Activated CD4-positive, alpha-beta T cell treated with anti-CD3 and anti-CD28 coated beads for 4 hours (primary cell): ENCODE data around the gene GAPDHS.

Experiments
- DNase-seq, 2 donors: peaks; one replicate each; pipeline ENCODE4 v3.0.0-alpha.2; 2020

GAPDHS gene

DNA sequence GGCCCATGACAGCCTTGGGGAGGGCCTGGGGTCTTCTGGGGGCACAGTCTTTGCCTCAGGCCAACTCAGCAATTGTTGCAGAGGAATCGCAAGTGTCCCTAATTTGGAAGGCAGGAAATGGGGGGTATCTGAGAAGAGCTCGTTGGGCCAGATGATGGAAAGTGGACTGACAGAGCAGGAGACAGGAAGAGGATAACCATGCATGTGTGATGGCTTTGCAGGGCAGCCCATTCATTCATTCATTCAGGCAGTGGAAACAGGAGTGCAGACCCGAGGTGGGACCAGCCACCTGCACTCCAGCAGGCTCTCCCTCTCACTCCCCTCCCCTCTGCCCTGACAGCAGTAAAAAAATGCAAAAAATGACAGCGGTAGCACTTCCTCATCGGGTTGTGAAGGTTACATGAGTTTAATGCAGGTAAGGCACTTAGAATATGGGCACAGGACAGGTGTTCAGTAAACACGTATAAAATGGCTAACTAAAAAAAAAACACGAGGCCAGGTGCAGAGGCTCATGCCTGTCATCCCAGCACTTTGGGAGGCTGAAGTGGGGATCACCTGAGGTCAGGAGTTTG is 7.2 kb downstream of the GAPDHS start:
- DNase-seq = no peak

DNA sequence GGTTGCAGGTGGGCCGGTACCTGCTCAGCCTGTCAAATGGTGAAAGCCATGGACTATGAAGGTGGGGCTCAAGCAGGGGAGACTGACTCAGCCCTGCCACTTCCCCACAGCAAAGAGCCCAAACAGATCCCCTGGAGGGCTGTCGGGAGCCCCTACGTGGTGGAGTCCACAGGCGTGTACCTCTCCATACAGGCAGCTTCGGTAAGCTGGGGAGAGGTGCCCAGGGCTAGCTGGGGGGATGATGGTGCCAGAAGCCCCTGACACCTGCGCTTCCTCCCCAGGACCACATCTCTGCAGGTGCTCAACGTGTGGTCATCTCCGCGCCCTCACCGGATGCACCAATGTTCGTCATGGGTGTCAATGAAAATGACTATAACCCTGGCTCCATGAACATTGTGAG is 9.0 kb downstream of the GAPDHS start:
- no peak for DNase-seq

DNA sequence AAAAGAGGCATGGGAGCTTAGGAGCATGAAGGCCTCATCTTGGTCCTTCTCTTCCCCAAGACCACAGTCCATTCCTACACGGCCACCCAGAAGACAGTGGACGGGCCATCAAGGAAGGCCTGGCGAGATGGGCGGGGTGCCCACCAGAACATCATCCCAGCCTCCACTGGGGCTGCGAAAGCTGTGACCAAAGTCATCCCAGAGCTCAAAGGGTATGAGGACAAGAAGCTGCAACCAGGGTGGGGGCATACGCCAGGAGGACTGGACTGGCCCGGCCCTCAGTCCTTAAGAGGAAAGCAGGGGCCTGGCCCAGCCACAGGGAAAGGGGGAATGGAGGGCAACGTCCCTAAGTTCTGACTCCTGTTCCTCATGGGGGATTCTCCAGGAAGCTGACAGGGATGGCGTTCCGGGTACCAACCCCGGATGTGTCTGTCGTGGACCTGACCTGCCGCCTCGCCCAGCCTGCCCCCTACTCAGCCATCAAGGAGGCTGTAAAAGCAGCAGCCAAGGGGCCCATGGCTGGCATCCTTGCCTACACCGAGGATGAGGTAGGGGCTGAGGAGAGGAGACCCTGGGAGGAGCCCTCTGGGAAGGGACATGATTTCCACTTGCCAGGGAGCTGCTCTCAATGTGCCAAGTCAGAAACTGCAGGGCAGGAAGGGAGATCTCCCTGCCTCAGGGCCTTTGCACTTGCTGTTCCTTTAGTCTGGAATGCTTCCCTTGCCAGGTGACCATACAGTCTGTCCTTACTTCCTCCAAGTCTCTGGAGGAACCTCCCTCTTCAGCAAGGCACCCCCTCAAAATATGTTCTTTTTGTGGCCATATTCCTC is 10.2 kb downstream of the GAPDHS start:
- DNase-seq = no peak

DNA sequence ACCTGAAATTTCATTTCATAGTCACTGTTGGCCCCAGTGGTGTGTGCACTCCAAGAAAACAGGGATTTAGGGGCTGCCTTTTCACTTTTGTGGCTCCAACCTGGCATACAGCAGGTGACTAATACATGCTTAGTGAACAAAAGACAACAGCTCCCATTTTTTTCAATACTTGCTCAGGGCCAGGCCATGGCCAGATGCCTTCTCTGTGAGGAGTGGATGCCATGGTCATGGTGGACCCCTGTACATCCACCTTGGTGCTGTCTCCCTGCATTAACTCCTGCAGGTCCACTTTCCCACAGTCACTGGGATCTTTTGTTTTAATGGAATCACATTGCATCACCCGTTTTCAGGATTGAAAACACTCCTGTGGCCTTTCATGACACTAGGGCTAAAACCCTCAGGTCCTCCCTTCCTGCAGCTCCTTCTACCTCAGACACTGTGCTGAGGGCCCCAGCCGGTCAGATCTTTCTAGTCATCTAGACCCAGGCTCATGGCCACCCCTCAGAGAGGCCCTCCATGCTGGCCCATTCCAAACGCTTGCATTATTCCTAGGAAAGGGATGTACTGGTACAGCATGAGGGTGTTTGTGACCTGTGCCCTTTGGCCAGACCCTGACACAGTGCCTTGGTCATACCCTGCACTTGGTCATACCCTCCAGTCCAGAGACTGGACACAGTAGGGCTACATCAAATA is 11.0 kb downstream of the GAPDHS start:
- DNase-seq = no peak

DNA sequence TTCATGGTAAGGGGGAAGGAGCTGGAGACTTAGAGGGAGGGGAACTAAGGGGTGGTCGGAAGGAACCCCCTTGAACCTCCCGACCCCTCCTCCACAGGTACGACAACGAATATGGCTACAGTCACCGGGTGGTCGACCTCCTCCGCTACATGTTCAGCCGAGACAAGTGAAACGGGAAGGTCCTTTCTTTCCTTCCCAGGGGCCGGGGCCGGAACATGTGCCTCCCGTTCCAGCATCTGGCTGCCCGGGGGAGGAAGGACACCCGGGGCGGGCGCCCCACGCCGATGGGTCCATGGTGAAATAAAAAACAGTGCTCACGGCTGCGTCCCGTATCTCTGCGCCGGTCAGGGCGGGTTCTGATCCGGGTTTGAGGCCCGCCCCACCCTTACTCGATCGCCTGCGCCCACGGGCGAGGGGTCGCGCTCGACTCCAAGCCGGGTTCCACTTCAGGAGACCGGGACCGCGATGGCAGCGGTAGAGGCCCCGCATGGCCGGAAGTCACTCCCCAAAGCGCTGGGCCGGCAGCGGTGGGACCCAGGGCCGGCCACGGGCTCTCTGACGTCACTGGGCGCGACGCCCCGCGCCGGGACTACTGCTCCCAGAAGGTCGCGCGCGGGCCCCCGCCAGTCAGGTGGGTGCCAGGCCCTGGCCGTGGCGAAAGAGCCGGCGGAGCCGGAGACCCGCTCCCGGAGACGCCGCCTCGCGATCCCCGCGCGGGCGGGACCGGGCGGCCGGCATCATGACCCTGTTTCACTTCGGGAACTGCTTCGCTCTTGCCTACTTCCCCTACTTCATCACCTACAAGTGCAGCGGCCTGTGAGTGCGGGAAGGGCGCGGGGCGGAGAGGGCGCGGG is 12.0 kb downstream of the GAPDHS start, which contains the start of gene TMEM147:
Gene TMEM147 (plus strand): TSS at position 626 of the 854 bp plus-strand sequence. CDS start 114 bp downstream, at position 740.
- peak; percentile 76 to 80 for DNase-seq

DNA sequence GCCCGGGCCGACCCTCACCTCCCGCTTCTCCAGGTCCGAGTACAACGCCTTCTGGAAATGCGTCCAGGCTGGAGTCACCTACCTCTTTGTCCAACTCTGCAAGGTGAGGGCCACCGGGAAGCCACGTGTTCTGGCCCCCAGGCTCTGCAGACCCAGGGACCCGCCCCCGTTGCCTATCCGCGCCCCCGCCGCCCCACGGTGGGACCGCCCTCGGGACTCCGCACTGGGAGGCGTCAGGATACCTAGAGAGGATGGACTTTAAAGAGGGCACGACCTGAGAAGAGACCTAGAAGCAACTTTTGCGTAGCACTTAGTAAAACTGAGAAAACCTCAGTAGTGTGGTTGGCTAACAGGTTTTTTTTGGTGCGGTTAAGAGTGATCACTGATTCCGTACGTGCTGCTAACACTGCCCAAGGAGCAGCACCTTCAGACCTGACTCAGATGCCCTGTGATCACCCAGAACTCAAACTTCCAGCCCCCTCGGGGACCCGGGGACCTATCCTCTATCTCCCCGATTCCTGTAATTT is 12.7 kb downstream of the GAPDHS start:
- peak; percentile 56 to 67 for DNase-seq

DNA sequence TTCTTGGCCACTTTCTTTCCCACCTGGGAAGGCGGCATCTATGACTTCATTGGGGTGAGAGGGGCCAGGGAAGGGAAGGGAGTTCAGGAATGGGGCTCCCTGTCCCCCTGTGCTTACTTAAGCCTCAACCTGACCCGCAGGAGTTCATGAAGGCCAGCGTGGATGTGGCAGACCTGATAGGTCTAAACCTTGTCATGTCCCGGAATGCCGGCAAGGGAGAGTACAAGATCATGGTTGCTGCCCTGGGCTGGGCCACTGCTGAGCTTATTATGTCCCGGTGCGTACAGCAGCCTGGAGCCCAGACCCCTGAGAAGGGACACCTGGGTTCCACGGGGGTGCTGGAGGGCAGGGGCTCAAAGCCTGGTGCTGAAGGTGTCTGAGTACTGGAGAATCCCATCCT is 13.3 kb downstream of the GAPDHS start:
- no peak for DNase-seq

DNA sequence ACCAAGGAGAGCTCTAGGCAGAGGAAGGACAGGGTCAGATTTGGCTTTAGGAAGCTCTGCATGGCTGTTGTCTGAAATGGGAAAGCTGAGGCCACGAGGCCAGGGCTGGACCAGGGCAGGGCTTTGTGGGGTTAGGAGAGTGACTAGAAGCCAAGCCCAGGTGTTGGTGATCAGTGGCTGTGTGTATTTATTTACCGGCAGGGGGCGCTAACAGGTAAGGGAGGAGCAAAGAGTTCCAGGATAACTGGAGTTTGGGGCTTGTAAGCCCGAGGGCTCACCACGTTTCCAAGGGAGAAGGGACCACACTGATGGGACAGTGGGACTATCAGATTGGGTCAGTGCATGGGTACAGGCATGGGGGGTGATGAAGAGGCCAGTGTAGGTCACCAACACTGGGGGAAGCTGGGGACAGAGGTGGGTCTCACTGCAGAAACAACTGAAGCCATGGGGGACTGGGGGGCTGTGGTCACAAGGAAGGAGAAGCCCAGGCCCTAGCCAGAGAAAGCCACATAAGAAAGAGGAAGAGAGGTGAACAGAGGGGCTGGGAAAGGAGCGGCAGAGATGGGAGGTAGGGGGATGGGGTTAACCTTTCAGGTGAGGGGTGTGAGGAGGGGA is 16.0 kb downstream of the GAPDHS start:
- peak; percentile 54 to 62 for DNase-seq

DNA sequence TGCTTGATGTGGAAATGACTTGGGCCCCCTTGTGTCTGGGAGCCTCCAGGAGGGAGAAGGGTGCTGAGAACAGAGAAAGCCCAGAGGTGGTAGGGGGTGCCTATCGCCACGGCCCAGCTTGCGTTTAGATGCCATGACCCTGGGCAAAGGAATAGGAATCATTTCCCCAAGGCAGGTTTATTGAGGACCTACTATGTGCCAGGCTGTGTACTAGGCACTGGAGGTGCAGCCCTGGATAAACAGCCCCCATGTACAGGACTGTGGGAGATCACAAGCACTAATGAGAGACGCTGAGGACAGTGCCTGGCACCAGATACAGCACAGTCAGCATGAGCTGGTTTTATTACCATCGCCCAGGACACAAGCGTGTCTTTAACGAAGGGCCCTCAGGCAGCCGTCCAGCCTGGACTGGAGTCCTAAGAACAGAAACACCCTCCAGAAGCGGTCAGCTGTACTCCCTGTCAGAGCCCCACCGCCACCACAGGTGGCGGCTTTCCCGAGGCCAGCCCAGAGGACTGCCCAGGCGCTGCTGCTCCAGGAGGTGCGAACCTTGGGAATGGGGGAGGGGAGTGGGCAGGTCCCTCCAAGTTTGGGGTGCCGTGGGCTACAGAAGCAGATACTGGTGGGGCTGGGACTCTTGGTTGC is 16.7 kb downstream of the GAPDHS start:
- no peak for DNase-seq

DNA sequence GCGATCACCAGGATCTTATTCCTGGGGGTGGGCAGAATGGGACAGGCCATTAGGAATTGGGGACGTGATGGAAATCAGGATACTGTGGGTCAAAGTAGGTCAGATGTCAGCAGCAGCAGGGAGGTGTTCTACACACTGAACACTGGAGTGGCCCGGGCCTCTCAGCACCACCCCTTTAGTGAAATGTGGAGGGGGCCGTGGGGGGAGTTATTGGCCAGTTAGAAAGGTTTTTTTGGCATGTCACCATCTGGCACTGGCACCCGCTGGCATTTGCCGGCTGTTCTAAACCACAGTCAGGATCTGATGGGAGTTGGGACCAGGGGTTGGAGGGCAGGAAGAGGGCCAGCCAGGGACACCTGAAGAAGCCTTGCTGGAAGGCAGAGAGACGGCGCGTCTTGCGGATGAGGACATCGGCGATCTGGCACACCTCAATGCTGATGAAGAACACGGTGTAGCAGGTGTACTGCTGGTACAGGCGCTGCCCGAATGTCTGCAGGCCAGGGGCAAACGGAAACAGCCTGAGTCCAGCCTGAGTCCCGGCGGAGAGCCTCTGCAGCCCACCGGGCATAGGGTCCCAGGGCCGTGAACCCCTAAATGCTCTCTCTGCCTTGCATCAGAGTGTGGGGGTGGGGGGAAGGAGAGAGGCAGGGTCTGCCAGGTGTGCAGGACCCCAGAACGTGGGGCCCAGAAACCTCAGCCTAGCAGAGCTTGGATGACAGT is 18.0 kb downstream of the GAPDHS start:
- DNase-seq = no peak

DNA sequence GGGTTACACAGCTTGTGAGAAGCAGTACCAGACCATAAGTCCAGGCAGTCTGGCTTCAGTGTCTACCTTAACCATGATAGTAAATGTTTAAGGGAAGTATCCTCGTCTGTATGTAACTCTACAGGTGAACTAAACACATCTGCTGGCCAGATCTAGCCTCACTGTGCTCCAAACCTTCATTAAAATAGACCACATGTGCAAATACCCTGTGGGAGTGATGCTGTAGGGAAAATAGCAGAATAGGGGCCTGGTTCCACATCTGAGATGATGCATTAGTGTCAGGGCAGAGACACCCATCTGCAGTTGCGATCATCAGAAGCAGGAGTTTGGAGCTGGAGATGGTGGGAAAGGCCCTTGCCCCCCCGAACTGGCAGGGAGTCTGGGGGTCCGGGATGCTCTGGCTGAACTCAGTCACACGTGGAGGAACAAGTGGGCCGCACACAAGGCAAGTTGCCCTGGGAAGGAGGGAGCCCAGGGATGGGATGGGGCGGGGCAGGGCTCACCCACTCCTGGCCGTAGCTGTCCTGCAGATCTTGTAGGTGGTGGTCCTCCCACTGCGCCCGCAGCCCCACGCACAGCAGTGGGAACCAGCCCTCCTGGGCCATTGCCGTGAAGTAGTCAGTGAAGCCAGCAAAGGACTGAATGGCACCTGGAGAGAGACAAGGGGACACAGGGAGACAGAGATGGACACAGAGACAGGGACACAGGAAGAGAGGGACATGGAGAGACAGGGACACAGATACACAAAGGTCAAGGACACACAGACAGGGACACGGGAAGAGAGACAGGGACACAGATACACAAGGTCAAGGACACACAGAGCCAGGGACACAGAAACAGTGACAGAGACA is 19.5 kb downstream of the GAPDHS start:
- no peak for DNase-seq

DNA sequence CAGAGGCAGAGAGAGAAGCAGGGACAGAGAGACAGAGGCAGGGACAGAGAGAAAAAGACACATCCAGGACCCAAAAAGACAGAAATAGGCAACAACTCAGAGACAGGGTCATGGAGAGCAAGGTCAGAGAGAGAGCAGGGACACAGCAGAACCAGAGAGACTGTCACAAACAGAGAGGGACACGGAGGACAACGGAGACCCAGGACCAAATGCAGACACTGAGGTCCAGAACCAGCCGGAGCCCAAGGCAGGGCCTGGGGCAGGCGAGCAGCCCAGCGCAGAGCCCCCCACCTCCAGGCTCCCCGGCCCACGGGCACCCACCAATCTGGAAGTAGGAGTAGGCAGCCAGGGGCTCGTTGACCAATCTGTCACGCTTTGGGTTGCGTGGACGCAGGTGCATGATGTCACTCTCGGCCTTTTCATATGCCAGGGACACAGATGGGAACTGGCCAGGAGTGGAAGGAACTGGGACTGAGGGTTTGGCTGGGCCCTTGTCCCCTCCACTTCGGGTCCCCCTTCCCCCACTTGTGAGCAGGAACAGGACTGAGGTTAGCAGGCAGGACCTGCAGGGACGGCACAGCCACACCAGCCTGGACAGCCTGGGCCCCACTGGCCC is 20.2 kb downstream of the GAPDHS start:
- DNase-seq = no peak

DNA sequence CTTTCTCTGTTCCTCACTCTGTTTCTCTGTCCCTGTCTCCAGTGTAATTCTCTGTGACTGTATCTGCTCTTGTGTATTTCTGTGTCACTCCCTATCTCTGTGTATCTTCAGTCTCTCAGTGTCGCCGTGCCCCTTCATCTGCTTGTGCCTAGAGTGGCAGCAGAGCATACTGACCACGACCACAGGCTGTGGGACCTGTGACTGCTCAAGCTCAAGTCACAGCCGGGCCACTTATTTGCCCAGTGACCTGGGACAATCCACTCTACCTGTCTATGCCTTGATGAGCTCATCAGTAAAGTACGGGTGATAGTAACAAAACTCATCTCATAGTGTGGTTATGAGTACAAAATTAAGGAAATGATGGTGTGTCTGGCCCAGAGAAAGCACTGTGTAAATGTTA is 20.8 kb downstream of the GAPDHS start:
- DNase-seq = no peak

DNA sequence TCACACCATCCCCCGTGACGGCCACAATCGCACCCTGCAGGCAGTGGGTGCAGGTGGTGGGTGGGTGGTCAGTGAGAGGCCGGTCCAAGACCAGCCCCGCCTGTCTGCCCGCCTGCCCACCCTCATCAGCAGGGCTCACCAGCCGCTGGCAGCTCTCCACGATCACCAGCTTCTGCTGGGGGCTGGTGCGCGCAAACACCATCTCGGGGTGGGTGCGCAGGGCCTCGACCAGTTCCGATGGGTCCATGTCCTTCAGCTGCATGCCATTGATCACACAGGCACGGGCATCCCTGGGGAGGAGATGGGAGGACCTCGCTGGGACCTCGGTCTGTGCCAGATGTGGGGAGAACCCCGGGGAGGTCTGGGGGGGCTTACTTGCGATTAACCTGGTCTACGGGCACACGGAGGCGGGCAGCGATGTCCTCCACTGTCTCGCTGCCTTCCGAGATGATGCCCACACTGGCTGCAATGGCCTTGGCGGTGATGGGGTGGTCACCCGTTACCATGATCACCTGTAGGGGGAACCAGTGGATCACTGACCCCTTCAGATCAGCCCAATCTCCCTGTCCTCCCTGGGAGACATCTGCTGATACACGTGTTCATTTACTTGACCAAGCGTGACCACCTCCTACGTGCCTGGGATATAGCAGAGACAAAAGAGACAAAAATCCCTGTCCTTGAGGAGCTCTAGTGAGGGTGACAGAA is 22.2 kb downstream of the GAPDHS start:
- no peak for DNase-seq

DNA sequence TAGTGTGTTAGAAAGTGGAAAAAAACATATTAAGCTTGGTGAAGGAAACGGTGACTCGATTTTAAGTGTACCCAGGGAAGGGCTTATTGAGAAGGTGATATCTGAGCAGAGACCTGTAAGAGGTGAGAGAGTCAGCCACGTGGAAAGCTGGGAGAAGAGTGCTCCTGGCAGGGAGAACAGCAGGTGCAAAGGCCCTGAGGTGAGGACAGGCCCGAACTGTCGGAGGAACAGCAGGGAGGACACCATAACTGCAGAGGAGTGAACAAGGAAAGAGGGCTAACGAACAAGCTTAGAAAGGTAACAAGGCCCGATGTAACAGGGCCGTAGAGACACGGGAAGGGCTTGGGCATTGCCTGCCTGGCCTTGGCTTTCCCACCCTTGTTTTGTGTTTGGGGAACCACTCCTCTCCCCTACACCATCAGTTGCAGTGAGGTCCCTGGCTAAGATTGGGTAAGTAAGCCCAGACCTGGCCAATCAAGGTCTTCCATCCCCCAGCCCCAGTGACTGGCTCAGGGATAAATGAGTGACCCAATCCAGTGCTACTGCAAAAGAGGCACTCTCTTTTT is 22.9 kb downstream of the GAPDHS start:
- no peak for DNase-seq

DNA sequence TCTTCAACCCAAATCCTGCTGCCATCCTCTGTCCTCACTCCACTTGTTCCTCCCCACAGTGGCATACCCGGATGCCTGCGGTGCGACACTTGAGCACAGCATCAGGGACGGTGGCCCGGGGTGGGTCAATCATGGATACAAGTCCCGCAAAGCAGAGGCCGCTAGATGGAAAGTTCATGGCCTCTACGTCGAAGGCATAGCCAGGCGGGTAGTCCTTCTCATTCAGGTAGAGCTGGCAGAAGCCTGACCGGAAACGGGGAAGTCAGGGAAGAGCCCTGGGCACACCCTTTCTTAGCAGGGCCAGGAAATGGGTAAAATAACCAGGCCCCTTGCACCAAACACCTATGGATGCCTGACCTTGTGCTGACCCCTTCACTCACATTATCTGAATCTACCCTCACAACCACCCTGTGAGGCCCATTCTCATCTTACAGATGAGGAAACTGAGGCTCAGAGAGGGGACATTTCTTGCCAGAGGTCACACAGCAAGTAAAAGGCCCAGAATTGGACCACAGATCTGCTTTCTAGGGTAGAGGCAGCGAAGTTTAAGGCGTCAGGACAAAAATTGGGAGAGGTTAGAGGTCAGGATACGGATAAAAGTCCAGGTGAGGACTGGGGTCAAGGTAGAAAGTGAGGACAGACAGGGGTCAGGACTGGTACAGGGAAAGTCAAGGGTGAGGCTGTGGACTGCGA is 23.7 kb downstream of the GAPDHS start:
- DNase-seq = no peak

DNA sequence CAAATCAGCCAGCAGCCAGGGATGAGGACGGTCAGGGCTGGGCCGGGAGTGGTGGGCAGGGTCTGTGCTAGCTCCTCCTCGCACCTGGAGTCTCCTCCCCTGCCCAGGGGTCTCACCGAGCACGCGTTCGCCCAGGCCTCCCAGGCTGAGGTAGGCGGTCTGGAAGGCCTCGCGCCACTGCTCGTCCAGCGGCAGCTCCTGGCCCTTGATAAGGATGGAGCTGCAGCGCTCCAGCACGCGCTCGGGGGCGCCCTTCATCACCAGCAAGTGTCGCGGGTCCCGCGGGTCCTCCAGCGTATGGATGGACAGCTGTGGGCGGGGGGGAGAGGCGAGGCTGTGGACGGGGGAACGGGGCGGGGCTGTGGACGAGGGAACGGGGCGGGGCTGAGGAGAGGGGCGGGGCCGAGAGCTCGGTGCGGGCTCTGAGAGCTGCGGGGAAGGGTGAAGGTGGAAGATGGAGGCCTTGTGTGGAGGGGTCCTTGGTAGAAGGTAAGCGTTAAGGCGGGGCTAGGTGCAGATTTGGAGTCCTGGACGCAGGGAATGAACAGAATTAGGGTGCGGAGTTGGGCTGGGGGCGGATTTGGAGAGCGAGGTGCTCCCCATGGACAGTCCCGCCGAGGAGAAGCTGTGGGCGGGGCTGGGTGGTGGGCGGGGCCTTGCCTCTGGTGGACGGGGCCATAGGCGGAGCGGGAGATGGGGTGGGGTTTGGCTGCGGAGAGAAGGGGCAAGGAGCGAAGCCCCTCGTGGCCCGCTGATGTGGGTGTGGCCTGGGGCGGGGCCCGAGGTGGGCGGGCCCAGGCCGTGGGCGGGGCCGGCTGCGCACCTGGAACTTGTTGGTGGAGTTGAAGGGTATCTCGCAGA is 24.5 kb downstream of the GAPDHS start:
- DNase-seq = peak; percentile 43 to 57
